ENCODE measurements around the gene FRMD4B. TPM values are rescaled to one million over a fixed set of nuclear protein-coding genes. Genes with fewer than 3 reads are reported as not detected.
A peak's percentile ranks its signal among the peaks of the same experiment; 100 is the strongest.

FRMD4B gene
- total and polyA plus RNA-seq, 4 donors = 40.9 to 66.7 (median 49.4) TPM

DNA sequence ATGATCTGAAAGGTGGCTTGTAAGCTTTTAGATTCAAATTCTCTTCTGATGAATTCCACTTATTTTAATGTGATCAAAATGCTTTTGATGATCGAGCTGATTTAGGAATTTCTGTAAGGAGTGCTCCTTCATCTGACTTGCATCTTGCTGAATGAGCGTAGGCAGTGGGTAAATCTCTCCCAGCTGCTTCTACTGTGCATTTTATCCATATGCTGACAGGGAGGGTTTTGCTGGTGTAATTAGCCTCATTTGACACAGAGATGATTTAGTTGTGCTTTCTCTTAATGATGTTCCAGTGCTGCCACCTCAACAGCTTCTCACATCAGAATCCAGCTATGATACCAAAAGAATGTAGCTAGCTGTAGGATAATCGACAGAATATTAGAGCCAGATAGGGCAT, 259.7 kb downstream of the FRMD4B start:
- Histone ChIP-seq H3K4me3 (ENCODE audit: low read depth, low read length) (no peak overlapping the region), H3K36me3 (ENCODE audit: control insufficient read depth, insufficient read depth, low read length) (no peaks in the 10 kb centered on the region), H3K9me3 (ENCODE audit: control insufficient read depth, insufficient read depth, low read length) (no peaks in the 10 kb centered on the region), H3K27me3 (ENCODE audit: control insufficient read depth, insufficient read depth, low read length) (no peaks in the 10 kb centered on the region), H3K4me1 (ENCODE audit: control insufficient read depth, insufficient read depth, low read length) (no peaks in the 10 kb centered on the region), H3K27ac (ENCODE audit: low read depth, low read length) (no peak overlapping the region)
- 80% methylated on average over 1 of the region's 3 CpGs for WGBS (ENCODE audit: insufficient coverage)
- peak in 2 of 6 donors; percentile 15 to 53 for DNase-seq (ENCODE audit: low read depth in 4 of 6, low spot score in 6 of 6)

- Histone ChIP-seq H3K4me1 (ENCODE audit: control insufficient read depth, insufficient read depth, low read length) (no peaks in the 10 kb centered on the region), H3K27me3 (ENCODE audit: control insufficient read depth, insufficient read depth, low read length) (no peaks in the 10 kb centered on the region), H3K36me3 (ENCODE audit: control insufficient read depth, insufficient read depth, low read length) (no peaks in the 10 kb centered on the region), H3K4me3 (ENCODE audit: low read depth, low read length) (no peak within 1 kb of the TSS), H3K9me3 (ENCODE audit: control insufficient read depth, insufficient read depth, low read length) (no peaks in the 10 kb centered on the region), H3K27ac (ENCODE audit: low read depth, low read length) (no peak within 1 kb of the TSS)
- 100% methylated on average over 2 of the region's 3 CpGs for WGBS (ENCODE audit: insufficient coverage)
- DNase-seq (ENCODE audit: low read depth in 4 of 6, low spot score in 6 of 6) = no peak
Observed at GRCh38 chr3:69122403-69122802, 263.5 kb downstream of the FRMD4B start, which contains the start of gene LMOD3. LMOD3 (minus strand) TSS chr3:69122595; CDS start chr3:69122386, 209 bp downstream.

DNA sequence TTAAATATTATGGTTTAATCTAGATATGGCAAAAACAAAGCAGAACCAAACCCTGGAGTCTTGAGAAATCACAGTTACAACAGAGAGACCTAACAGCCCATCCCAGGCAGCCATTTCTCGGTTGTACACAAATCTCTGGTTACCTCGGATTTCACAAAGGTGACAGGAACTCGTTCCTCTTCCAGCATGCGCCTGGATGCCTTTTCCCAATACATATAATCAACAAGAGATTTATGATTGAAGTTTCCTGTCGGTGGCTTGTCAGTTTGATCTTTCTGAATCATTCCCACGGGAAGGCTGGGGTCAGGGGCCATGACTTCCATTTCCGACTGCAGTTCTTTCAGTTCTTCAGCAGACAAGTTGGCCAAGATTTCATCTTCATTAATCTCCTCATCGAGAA, 263.9 kb downstream of the FRMD4B start:
- WGBS (ENCODE audit: insufficient coverage) = 58% methylated on average over 4 of the region's 8 CpGs
- Histone ChIP-seq H3K36me3 (ENCODE audit: control insufficient read depth, insufficient read depth, low read length) (no peaks in the 10 kb centered on the region), H3K27me3 (ENCODE audit: control insufficient read depth, insufficient read depth, low read length) (no peaks in the 10 kb centered on the region), H3K27ac (ENCODE audit: low read depth, low read length) (no peak overlapping the region), H3K9me3 (ENCODE audit: control insufficient read depth, insufficient read depth, low read length) (no peaks in the 10 kb centered on the region), H3K4me3 (ENCODE audit: low read depth, low read length) (no peak overlapping the region), H3K4me1 (ENCODE audit: control insufficient read depth, insufficient read depth, low read length) (no peaks in the 10 kb centered on the region)
- DNase-seq (ENCODE audit: low read depth in 4 of 6, low spot score in 6 of 6) = no peak

DNA sequence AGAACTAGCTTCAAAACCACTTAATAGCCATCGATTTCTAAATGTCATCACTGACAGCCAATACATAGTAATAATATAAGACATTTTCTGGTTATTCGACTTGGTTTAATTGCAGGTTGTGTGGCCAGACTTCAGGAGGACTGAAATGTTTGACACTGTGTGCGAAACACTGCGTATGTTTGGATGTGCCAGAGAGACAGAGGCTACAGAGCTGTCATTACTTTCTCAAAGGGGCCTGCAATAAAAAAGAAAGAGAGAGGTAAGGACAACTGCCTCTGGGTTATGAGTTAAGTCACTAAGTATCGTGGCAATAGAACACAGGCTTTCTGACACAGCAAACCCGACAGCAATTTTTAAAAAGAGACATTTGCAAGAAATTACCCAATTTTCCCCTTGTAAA, 264.4 kb downstream of the FRMD4B start:
- no peak overlapping the region for H3K27ac ChIP-seq (ENCODE audit: low read depth, low read length)
- H3K36me3 ChIP-seq (ENCODE audit: control insufficient read depth, insufficient read depth, low read length) = no peaks in the 10 kb centered on the region
- no peaks in the 10 kb centered on the region for H3K27me3 ChIP-seq (ENCODE audit: control insufficient read depth, insufficient read depth, low read length)
- H3K4me3 ChIP-seq (ENCODE audit: low read depth, low read length) = no peak overlapping the region
- H3K9me3 ChIP-seq (ENCODE audit: control insufficient read depth, insufficient read depth, low read length) = no peaks in the 10 kb centered on the region
- no peak for DNase-seq (ENCODE audit: low read depth in 4 of 6, low spot score in 6 of 6)
- no peaks in the 10 kb centered on the region for H3K4me1 ChIP-seq (ENCODE audit: control insufficient read depth, insufficient read depth, low read length)
- 100% methylated on average over 2 of the region's 6 CpGs for WGBS (ENCODE audit: insufficient coverage)

GRCh38 chr3:69120879-69121464, 264.9 kb downstream of the FRMD4B start:
- no CpG with 5 or more reads among the region's 1 CpG for WGBS (ENCODE audit: insufficient coverage)
- H3K27me3 ChIP-seq (ENCODE audit: control insufficient read depth, insufficient read depth, low read length) = no peaks in the 10 kb centered on the region
- no peaks in the 10 kb centered on the region for H3K9me3 ChIP-seq (ENCODE audit: control insufficient read depth, insufficient read depth, low read length)
- peak; percentile 35 to 93 (median 62) for DNase-seq (ENCODE audit: low read depth in 4 of 6, low spot score in 6 of 6)
- H3K4me3 ChIP-seq (ENCODE audit: low read depth, low read length) = no peak overlapping the region
- H3K36me3 ChIP-seq (ENCODE audit: control insufficient read depth, insufficient read depth, low read length) = no peaks in the 10 kb centered on the region
- no peaks in the 10 kb centered on the region for H3K4me1 ChIP-seq (ENCODE audit: control insufficient read depth, insufficient read depth, low read length)
- H3K27ac ChIP-seq (ENCODE audit: low read depth, low read length) = no peak overlapping the region

All from spinal cord (tissue), 10 donors.